GM21390 (cell line): Measurements from ENCODE around the gene NXT1.
A peak's percentile ranks its signal among the peaks of the same experiment; 100 is the strongest.

ENCODE experiments used
- ATAC-seq: cut with Tn5 transposase; IDR thresholded peaks from one replicate; pipeline ENCODE4 v1.9.1; 2021; ENCODE audit not compliant: unreplicated experiment

NXT1 gene

DNA sequence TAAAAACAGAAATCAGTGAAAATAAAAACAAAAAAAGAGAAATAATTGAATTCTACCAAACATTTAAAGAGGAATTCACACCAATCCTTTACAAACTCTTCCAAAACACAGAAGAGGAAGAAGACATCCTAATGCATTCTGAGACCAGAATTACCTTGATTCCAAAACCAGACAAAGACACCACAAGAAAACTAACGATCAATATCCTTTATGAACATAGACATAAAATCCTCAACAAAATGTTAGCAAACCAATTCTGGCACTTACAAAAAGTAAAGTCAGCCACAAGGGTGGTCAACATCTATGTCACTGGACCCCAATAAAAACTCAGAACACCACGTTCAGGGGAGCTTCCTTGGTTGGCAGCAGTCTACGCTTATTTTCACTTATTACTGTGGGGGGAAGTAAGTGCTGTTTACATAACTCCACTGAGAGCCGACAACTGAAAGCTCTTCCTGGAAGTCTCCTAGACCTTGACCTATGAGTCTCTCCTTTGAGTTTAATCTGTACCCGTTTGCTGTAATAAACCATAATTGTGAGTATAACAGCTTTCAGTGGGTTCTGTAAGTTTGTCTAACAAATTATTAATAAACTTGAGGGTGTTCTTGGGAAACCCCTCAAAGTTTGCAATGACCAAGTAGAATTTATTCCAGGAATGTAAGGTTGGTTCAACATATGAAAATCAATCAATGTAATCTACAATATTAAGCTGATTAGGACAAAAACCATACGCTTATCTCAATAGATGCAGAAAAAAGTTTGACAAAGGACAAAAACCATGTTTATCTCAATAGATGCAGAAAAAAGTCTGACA, 35.9 kb downstream of the NXT1 start:
- ATAC-seq = no peak

DNA sequence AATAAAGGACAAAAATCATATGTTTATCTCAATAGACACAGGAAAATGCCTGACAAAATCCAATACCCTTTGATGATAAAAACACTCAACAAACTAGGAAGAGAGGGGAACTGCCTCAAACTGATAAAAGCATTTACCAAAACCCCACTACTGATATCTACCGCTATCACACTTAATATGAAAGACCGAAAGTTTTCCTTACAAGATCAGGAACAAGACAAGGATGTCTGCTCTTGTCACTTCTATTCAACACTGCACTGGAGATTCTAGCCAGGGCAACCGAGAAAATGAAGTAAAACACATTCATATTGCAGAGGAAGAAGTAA, 36.5 kb downstream of the NXT1 start:
- ATAC-seq = no peak

DNA sequence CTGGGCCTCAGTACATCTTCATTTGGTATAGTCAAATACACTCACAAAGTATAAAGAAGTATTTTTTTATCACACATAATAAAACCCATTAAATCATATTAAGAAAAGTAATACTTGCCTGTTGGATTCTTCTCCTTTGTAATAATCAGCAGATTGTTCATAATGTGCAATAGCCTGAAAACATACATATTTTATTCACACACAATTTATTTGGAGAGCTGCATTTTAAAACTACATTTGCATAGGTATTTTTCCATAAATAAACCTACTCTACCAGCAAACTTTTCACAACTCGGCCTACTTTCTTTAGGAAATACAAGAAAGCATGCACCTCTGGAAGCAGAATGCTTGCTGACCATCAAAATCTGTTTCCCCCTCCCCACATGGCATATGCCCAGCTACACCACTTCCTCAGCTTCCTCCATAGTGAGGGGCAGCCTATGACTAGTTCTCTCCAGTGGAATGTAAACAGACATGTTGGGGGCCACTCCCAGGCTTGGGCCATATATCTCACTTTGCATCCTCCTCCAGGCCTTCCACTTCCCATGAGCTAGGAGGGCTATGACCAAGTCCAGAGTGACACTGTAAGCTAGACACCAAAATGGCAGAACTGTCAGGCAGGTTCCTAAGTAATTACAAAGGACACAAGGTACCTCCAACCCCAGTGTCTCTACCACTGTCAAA, 39.6 kb downstream of the NXT1 start:
- ATAC-seq = no peak

DNA sequence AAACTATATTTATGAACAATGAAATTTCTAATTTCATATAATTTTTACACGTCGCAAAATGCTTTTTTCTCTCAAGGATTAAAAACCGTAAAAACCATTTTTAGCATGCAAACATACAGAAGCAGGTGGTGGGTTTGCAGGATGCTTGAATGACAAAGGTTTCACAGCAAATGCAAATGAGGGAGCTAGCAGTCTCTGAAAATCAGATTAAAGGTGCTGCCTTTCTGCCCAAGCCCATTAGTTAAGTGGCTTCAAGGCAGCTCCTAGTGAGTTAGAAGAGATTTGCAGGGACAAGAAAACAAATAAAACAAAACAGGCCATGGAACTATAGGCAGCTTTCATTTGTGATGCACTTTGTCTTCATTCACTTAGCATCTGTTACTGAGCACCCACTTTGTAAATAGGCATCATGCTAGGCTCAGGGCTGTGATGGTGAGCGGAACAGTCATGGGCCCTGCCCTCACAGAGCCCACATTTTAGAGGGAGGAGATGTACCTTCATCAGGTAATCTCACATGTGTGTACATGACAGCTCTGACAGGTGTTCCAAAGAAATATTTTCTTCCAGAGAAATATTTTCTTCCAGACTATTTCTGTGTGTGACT, 41.2 kb downstream of the NXT1 start:
- ATAC-seq = peak; percentile 65

DNA sequence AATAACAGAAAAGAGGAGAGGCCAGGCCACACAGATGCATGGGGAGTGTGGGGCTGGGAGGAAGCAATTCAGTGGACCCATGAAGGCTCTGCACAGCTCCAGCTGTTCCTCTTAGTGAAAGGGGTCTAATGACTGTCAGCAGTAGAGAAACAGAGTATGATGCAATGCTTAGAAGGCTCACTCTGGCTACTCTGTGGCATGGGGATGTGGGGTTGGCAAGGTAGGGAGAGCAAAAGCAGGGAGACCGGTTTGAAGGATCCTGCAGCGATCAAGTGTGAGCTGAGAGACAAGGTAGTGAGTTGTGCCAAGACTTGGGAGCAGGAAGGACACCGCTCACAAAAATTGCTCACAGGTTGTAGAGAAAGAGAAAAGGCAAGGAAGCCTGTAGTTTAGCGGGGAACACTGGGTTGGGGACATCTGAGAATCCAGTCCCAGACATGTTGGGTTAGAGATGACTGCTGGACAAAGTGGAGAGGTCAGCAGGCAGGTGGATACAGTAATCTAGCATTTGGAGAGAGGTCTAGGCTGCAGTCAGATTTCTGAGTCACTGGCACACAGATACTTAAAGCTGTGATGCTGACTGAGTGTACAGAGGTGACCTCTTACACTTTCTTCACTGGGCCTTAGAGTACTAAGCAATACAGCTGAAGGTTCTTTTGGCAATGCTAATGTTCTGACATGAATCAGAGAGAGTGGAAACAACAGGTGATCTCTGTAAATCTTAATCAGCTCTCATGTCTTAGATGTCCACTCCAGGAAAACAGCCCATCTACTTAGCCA, 43.6 kb downstream of the NXT1 start:
- no peak for ATAC-seq

DNA sequence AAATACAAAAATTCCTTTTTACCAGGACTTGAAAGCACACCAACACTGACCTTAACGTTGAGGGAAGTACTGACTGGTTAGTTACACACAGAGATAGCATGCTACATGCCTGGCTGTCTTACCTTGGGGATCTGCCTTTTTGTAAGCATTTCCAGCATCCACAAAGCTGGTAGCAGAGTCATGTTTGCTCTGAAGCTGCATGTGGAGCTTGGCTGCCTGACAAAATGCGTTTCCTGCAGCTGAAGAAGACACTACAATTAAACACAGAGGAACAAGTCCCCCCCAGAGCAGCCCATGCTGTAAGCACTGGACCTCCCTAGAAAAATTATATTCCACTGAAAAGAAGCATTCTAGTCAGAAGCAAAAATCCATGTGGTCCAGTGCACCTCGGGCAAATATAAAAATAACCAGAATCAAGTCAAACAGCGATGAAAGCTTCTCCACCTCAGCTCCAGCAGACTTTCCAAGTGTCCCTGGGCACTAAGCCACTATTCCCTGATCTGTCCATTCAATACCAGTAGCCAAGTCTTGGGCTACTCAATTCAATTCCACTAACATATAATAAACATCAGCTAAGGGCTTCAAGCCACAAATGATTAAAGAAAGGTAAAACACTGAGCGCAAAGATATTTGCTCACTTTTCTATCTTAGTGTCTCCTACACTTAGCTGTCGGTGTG, 46.5 kb downstream of the NXT1 start:
- ATAC-seq = no peak

DNA sequence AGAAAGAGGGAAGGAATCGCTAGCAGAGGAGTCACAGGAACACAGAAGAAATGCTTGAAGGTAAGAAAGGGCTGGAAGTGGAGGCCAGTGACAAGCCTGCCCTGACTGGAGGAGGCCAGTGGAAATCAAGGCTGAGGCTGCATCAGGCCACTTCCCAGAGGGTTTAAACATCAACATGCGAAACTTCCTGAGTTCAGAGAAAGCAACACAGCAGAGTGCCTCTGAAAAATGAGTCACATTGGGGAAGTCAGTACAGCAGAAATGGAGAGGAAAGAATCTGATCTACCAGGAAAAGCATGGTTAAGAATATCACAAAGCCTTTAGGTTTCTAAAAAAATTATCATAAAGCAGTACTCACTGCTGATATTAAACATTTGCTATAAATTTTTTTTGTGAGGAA, 47.4 kb downstream of the NXT1 start:
- no peak for ATAC-seq

DNA sequence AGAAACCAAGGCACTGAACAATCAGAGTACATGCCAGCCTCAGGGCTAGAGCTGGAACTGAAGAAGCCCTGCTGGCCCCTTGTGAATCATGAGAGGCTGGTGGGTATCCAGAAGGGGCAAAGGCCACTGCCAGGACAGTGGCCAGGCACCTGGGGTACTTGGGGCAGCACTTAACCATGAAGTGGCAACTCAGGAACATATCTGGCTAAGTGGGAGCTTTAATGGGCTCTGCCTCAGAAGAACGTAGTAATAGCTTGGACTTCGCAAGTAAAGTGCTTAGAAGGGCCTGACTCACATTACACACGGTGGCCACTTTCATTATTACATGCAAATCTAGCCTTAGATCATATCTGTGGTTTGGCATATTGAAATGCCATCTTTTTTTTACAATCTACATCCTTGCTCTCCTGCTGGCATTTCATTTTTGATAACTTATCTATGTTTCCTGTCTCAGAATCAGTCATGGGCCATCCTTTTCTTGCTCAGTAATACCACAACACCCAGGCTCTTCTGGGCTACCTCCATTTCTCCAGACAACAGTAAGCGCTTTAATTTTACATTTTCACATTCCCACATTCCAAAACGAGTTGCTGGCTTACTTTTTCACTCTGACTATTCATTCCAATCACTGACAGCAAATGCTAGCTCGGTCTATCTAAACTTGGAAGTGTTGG, 49.1 kb downstream of the NXT1 start:
- ATAC-seq = peak; percentile 67

DNA sequence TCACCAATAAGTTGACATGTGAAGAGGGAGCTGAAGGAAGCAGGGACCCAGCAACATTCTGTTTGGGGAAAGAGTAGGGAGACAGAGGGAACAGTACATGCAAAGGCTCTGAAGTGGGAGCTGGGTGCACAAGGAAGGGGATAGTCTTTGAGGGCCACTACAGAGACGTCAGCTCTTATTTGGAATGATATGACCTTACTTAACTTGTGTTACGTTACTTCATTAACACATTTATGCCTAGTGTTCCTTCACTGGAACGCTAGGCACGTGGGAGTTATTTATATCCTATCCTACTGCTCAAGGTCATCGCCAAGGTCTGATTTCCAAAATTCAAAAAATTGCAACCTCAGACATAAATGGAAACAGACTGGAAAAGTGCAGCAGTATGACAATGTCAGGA, 50.5 kb downstream of the NXT1 start:
- no peak for ATAC-seq

DNA sequence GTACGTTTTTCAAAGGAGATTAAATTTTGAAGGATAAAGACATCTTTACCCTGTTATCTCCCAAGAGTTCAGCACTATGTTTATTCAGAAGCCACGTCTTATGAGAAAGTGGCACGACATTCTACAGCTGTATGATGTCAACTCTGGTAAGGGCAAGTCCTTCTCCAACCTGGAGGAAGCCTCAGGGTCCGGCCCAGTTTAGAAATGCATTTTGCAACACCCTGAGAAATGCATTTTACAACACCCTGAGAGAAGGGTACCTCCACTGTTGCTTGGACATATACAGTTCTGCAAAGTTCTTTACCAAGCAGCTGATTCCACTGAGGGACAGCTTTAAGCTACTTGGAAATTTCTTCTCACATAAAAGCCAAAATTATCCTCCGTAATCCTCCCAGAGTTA, 53.2 kb downstream of the NXT1 start:
- no peak for ATAC-seq

DNA sequence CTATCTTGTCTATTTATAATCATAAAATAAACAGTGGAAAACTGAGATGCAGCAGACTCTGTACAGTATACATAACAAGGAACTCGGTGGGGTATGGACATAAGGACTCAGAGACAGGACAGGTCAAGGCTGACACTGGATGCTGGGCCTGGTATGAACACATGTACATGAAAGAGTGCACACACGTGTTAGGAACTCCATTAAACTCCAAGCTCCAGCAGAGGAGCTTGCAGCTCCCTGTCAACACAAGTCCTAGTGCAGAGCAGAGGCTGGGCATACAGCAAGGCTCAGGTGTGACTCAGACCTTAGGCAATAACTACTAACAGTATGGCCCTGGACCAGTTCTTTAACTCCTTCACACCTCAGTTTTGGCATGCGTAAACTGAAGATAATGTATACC, 53.6 kb downstream of the NXT1 start:
- no peak for ATAC-seq
